ENCODE results near the gene OSBPL2. TPM values are rescaled to one million over a fixed set of nuclear protein-coding genes. Genes with fewer than 3 reads are reported as not detected.

The OSBPL2 gene
- 33.5 and 45.9 TPM in 2 replicates for polyA plus RNA-seq

GRCh38 chr20:62237801-62238568, at the start of gene OSBPL2:
TSS of gene OSBPL2 (plus strand) at chr20:62238521. CDS start at chr20:62256185, 17,664 bp downstream.

GRCh38 chr20:62219992-62220665, 18.2 kb upstream of the OSBPL2 start, which contains the start of gene HRH3:
TSS of gene HRH3 (minus strand) at chr20:62220278. CDS start at chr20:62219970, 308 bp downstream.

DNA sequence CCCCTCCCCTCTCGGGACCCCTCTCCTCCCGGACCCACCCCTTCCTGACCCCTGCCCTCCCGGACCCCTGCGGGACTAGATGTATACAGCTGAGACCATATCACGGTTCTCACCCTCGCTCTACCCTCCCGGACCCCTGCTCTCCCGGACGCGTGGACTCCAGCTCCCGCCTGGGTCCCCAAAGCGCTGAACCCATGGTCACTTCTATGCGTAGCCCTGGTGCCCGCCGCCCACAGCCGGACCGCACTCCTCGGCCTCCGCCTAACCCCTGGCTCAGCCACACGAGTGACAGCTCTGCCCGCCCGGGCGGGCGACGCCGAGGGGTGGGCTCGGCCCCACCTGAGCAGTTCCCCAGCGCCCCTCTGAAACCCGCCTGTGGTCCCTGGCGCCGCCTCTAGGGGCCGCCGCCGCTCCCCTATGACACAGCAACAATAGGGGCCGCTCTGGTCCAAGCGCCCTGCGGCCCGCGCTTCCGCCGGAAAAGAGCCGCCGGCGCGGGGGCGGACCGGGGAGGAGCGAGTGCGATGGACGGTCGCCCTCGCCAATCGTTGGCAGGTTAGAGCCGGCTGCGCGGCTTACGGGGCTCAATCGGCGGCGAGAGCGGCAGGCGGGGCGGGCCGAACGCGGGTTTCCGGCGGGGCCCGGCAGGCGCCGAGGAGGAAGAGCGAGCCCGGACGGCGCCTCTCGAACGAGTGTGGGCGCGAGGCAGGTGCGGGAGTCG, 64.2 kb downstream of the OSBPL2 start, which contains the start of gene ADRM1:
Gene ADRM1, plus strand, starts transcription at position 657 of the 721 bp plus-strand sequence. CDS start 572 bp downstream, outside the sequence.

Other genes starting within 250 kb of the OSBPL2 start
- 0.66 and 0.80 TPM in 2 replicates for gene TAF4, start 172.6 kb upstream of the OSBPL2 start, polyA plus RNA-seq
- 4.0 and 4.6 TPM in 2 replicates for gene LSM14B, start 116.0 kb upstream of the OSBPL2 start, polyA plus RNA-seq
- 226 and 267 TPM in 2 replicates for gene PSMA7, start 95.1 kb upstream of the OSBPL2 start, polyA plus RNA-seq
- 15.1 and 23.0 TPM in 2 replicates for gene SS18L1, start 94.8 kb upstream of the OSBPL2 start, polyA plus RNA-seq
- gene MTG2, start 55.5 kb upstream of the OSBPL2 start, polyA plus RNA-seq: 8.6 and 12.9 TPM in 2 replicates
- gene HRH3, start 18.2 kb upstream of the OSBPL2 start, polyA plus RNA-seq: not detected in 2 replicates
- gene ADRM1, start 64.5 kb downstream of the OSBPL2 start, polyA plus RNA-seq: 16.3 and 17.7 TPM in 2 replicates
- 0.39 and 0.79 TPM in 2 replicates for gene LAMA5, start 128.8 kb downstream of the OSBPL2 start, polyA plus RNA-seq
- 452 and 514 TPM in 2 replicates for gene RPS21, start 148.6 kb downstream of the OSBPL2 start, polyA plus RNA-seq
- gene CABLES2, start 168.8 kb downstream of the OSBPL2 start, polyA plus RNA-seq: 1.1 and 1.8 TPM in 2 replicates
- gene RBBP8NL, start 189.0 kb downstream of the OSBPL2 start, polyA plus RNA-seq: not detected in 2 replicates
- not detected in 2 replicates for gene GATA5, start 237.5 kb downstream of the OSBPL2 start, polyA plus RNA-seq

Data from Purkinje cell (primary cell).